ENCODE results near the gene CTF1.

The CTF1 gene

GRCh38 chr16:30944352-30944751, 47.9 kb downstream of the CTF1 start:
- H2AFZ ChIP-seq (ENCODE audit: low read length) = no peak overlapping the region
- H3K79me2 ChIP-seq (ENCODE audit: insufficient read depth, low read length) = no peaks in the 10 kb centered on the region; the same call in 1 of the 2 replicates
- peaks cover 25% of the 10 kb centered on the region for H3K36me3 ChIP-seq (ENCODE audit: insufficient read depth, low read length)
- peaks cover 3% of the 10 kb centered on the region for H3K27me3 ChIP-seq (ENCODE audit: insufficient read depth, low read length, poor library complexity, severe bottlenecking)
- no peaks in the 10 kb centered on the region for H3K9me2 ChIP-seq (replicated peaks; ENCODE audit: low read depth, low read length)
- TF ChIP-seq CTCF (conservative IDR thresholded peaks at IDR 0.05; ENCODE audit: low read length) = no peak
- TF ChIP-seq EZH2phosphoT487 (IDR thresholded peaks at IDR 0.05; ENCODE audit: borderline replicate concordance) = no peak
- H3K9ac ChIP-seq (ENCODE audit: low read depth, low read length, poor library complexity, severe bottlenecking) = no peak overlapping the region
- no peaks in the 10 kb centered on the region for H3F3A ChIP-seq (ENCODE audit: low read depth)
- peaks cover 17% of the 10 kb centered on the region for H3K4me1 ChIP-seq (ENCODE audit: insufficient read depth, low read length, poor library complexity, severe bottlenecking)
- no peak overlapping the region for H3K4me2 ChIP-seq (ENCODE audit: low read depth, low read length, poor library complexity, severe bottlenecking)
- H4K20me1 ChIP-seq (ENCODE audit: insufficient read depth, low read length, poor library complexity, severe bottlenecking) = no peaks in the 10 kb centered on the region
- H3K9me3 ChIP-seq (ENCODE audit: insufficient read depth, low read depth, low read length) = no peaks in the 10 kb centered on the region
- no peak overlapping the region for H3K4me3 ChIP-seq (ENCODE audit: low read length, poor library complexity, severe bottlenecking)

GRCh38 chr16:30946671-30947540, 50.5 kb downstream of the CTF1 start:
- H3K9me3 ChIP-seq (ENCODE audit: insufficient read depth, low read depth, low read length) = no peaks in the 10 kb centered on the region
- peaks cover 25% of the 10 kb centered on the region for H3K4me1 ChIP-seq (ENCODE audit: insufficient read depth, low read length, poor library complexity, severe bottlenecking)
- peaks cover 3% of the 10 kb centered on the region for H4K20me1 ChIP-seq (ENCODE audit: insufficient read depth, low read length, poor library complexity, severe bottlenecking)
- H3K9ac ChIP-seq (ENCODE audit: low read depth, low read length, poor library complexity, severe bottlenecking) = no peak overlapping the region
- no peak overlapping the region for H2AFZ ChIP-seq (ENCODE audit: low read length)
- H3K4me2 ChIP-seq (ENCODE audit: low read depth, low read length, poor library complexity, severe bottlenecking) = no peak overlapping the region
- no peaks in the 10 kb centered on the region for H3K9me2 ChIP-seq (replicated peaks; ENCODE audit: low read depth, low read length)
- peaks cover 7% of the 10 kb centered on the region for H3K27me3 ChIP-seq (ENCODE audit: insufficient read depth, low read length, poor library complexity, severe bottlenecking)
- peaks cover 25% of the 10 kb centered on the region for H3K36me3 ChIP-seq (ENCODE audit: insufficient read depth, low read length)
- H3F3A ChIP-seq (ENCODE audit: low read depth) = no peaks in the 10 kb centered on the region
- H3K4me3 ChIP-seq (ENCODE audit: low read length, poor library complexity, severe bottlenecking) = no peak overlapping the region
- TF ChIP-seq EZH2phosphoT487 (IDR thresholded peaks at IDR 0.05; ENCODE audit: borderline replicate concordance) (no peak), CTCF (conservative IDR thresholded peaks at IDR 0.05; ENCODE audit: low read length) (no peak)
- peaks cover 20% of the 10 kb centered on the region for H3K79me2 ChIP-seq (ENCODE audit: insufficient read depth, low read length)

- peaks cover 3% of the 10 kb centered on the region for H4K20me1 ChIP-seq (ENCODE audit: insufficient read depth, low read length, poor library complexity, severe bottlenecking)
- H3K79me2 ChIP-seq (ENCODE audit: insufficient read depth, low read length) = peaks cover 20% of the 10 kb centered on the region
- H3K9me3 ChIP-seq (ENCODE audit: insufficient read depth, low read depth, low read length) = no peaks in the 10 kb centered on the region
- peaks cover 21% of the 10 kb centered on the region for H3K4me1 ChIP-seq (ENCODE audit: insufficient read depth, low read length, poor library complexity, severe bottlenecking)
- H3K27me3 ChIP-seq (ENCODE audit: insufficient read depth, low read length, poor library complexity, severe bottlenecking) = peaks cover 7% of the 10 kb centered on the region
- no peak overlapping the region for H3K4me2 ChIP-seq (ENCODE audit: low read depth, low read length, poor library complexity, severe bottlenecking)
- H3K9me2 ChIP-seq (replicated peaks; ENCODE audit: low read depth, low read length) = no peaks in the 10 kb centered on the region
- H3K4me3 ChIP-seq (ENCODE audit: low read length, poor library complexity, severe bottlenecking) = no peak overlapping the region
- no peak overlapping the region for H3K9ac ChIP-seq (ENCODE audit: low read depth, low read length, poor library complexity, severe bottlenecking)
- peaks cover 22% of the 10 kb centered on the region for H3K36me3 ChIP-seq (ENCODE audit: insufficient read depth, low read length)
- H3F3A ChIP-seq (ENCODE audit: low read depth) = no peaks in the 10 kb centered on the region
- TF ChIP-seq CTCF (conservative IDR thresholded peaks at IDR 0.05; ENCODE audit: low read length) = no peak
- no peak for TF ChIP-seq EZH2phosphoT487 (IDR thresholded peaks at IDR 0.05; ENCODE audit: borderline replicate concordance)
- no peak overlapping the region for H2AFZ ChIP-seq (ENCODE audit: low read length)
Measured at GRCh38 chr16:30947541-30947858, 51.1 kb downstream of the CTF1 start.

Data from Loucy (cell line).